GM10847 (cell line): Measurements from ENCODE around the gene MEF2B.

Experiments
- POLR2A ChIP-seq: IDR thresholded peaks from 2 replicates; pipeline ENCODE4 v1.6.1; 2011; ENCODE audit not compliant: insufficient read length; ENCODE audit errors: extremely low read depth

The MEF2B gene

DNA sequence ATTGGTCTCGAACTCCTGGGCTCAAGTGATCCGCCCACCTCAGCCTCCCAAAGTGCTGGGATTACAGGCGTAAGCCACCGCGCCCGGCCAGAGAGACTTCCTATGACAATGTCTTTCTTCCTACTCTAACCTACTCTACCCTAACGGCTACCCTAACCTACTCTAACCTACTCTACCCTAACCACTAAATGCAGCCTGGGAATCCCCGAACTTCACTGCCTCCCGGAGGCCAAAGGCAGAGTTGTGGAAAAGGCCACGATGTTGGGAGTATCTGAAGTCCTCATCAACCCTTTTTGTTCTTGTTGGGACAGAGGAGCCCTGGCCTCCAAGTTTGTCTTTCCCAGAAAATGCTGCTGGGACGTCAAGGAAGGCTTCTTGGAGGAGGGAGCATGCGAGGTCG lies 34.1 kb upstream of the MEF2B start:
- TF ChIP-seq POLR2A = no peak

DNA sequence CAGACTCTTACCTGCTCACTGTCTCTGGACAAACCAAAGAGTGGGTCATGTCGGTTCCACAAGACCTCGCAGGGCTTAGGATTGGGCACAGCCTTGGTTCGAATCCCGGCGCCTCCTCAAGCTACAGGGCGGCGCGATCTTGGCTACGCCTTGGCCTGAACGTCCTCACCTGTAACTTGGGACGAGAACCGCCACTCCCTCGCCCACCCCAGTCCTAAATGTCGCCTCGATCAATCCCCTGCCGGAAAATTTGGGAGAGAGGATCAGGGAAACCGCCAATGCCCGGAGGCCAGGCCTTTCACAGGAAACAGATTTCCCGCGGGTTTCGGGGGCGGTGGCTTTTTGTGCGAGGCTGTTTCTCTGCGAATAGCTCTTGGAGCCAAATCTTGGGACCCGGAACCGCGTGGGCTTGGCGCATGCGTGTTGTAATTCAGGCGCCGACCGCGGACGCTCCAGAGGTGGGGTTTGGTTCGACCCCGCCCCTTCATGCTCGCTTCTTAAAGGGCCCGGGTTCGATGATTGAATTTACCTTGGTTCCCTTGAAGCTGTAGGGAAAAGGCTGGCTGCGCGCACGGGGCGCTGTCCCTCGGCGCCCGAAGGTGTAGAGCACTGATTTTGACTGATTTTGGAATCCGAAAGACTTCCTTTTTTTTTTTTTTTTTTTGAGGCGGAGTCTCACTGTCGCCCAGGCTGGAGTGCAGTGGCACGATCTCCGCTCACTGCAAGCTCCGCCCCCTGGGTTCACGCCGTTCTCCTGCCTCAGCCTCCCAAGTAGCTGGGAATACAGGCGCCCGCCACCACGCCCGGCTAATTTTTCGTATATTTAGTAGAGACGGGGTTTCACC lies 33.2 kb upstream of the MEF2B start, which contains the start of gene NR2C2AP:
Gene NR2C2AP (minus strand): TSS at position 403 of the 845 bp plus-strand sequence. CDS start 354 bp downstream, at position 49.
- TF ChIP-seq POLR2A = no peak

DNA sequence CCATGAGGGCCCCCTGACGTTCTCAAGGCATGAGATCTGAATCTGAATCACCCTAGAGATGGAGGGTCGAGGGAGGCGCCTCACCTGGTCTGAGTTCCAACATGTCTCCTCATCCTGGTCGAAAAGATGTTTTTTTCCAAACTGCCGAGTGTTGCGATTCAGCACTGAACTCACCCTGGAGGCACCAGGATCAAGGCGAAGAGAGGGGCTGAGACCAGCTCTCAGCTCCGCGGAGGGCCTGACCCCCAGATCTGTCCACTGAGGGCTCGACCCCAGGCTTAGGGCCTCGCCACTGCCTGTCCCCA lies 32.6 kb upstream of the MEF2B start:
- no peak for TF ChIP-seq POLR2A

DNA sequence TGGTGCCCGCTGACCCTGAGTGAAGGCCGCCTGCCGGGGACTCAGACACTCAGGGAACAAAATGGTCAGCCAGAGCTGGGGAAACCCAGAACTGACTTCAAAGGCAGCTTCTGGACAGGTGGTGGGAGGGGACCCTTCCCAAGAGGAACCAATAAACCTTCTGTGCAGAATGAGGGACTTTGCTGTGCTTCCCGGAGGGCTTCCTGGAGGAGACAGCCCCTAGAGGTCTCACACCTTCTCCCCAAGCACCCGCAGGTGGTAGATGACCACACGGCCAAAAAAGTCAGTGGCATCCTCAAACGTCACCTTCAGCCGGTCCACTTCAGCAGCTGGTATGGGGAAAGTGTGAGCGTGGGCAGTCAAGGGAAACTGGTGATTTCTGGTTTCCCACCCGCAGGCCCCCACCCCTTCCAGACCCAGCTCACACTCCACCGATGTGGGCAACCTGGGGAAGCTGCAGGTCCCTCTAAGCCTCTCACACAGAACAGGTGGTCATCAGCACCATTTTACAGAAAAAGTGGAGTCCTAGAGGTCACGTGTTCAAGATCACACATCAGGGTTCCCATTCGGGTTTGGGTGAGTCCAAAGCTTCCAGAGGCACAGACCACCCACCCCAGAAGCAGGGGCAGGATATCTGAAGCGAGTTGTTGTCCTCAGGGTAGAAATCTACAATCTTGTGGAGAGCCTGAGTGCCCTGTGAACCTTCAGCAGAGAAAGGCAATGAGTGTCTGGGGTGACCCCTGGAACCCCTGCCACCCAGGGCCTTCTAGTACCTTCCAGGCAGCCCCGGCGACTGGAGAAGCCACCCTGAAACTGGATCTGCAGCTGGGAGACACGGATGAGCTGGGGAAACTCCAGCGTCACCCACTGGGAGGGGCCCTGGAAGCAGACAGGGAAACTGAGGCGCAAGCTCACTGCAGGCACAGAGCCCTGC lies 31.9 kb upstream of the MEF2B start:
- no peak for TF ChIP-seq POLR2A

DNA sequence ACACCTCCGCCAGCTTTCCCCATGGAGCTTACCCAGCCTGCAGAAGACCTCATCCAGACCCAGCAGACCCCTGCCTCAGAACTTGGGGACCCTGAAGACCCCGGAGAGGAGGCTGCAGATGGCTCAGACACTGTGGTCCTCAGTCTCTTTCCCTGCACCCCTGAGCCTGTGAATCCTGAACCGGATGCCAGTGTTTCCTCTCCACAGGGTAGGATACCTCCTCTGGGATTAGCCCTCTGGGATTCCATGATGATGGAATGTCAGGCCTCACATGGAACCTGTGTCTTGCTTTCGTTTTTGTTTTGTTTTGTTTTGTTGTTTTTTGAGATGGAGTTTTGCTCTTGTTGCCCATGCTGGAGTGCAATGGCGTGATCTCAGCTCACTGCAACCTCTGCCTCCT lies 23.9 kb upstream of the MEF2B start:
- TF ChIP-seq POLR2A = no peak

DNA sequence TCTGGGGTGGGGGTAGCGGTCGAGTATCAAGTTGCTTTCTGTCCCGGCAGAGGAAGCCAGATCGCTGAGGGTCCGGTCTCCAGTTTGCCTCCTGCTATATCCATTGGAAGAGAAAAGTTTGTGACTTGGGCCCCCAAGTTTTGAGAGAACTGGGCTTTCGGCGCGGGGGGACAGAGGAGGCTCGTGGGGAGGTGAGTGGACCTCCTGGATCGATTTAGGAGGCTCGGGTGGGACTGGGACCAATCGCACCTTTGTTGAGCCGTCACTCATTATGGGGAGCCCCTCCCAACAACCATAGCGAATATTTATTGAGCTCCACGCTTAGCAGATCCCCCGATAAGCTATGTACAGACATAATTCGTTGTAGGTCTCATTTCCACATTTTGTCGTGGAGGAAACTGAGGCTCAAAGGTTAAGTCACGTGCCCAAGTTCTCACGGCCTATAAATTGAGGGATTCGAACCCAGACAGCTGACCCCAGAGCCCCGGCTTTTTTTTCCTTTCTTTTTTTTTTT lies 22.9 kb upstream of the MEF2B start:
- peak; percentile 41 for TF ChIP-seq POLR2A

DNA sequence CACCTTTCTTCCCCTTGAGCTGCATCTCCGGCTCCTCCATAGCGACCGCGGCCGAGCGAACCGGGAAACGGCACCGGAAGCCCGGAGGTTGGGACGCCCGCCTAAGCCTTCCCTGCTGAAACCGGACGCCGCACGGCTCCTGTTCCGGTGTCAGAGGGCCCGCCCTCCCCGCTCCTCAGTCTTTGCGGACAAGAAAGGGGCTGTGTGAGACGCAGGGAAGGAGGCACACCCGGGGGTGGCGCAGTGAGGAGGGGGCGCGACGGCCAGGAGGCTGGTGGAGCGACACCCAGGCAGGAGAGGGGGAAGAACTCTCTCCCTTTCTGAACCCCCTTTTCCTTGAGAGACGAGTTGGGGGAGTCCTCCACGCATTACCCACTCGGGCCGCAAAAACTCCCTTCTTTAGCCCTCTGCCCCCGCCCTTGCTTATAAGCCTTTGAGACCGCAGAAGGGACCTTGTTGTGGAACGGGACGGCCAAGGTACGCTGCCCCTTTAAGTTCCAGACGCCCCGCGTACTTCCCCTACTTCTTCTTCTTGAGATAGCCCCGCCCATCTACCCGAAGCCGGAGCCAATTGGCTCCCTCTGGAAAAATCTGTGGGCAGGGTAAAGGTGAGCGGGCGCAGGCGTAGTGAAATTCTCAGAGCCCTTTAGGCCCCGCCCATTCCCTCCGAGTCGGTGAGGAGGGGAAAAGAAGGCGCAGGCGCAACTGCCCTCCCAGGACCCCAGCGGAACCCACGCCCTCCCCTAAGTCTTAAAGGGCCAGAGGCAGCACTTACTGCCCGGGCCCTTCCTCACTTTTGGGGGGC lies 22.2 kb upstream of the MEF2B start, which contains the start of the genes BORCS8 and RFXANK:
Gene BORCS8 (minus strand): TSS at position 75 of the 805 bp plus-strand sequence. CDS start 35 bp downstream, at position 40.
Gene RFXANK (plus strand): TSS at position 181 of the 805 bp plus-strand sequence. CDS start 1,689 bp downstream, outside the sequence.
- TF ChIP-seq POLR2A = peak; percentile 76

DNA sequence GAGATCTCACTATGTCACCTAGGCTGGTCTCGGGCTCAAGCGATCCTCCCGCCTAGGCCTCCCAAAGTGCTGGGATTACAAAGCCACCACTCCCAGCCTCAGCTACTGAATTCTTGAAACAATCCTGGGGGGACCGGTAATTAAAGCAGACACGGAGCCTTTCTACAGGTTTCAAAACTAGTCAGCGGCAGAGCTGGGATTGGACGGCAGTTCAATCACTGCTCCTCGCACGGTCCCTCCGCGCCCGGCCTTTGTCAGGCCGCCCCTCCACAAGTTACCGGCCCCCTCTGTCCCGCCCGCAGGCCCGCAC lies 21.7 kb upstream of the MEF2B start:
- TF ChIP-seq POLR2A = no peak

DNA sequence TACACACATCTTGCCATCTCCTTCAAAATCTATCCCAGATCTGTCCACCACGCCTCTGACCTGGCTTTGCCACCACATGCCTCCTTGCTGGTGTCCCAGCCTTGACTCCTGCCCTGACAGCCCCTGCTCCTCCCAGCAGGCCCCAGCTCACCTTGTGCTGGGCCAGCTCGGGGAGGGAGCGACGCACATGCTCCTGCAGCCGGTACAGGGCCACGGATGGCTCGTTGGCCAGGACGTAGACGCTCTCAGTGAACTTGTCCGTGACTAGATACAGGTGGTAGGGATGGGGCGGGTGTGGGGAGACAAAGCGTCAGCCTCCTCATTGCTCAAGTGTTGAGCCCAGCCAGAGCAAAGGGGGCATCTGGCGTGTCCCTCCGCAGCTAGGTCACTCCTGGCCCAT lies 16.7 kb upstream of the MEF2B start:
- no peak for TF ChIP-seq POLR2A

DNA sequence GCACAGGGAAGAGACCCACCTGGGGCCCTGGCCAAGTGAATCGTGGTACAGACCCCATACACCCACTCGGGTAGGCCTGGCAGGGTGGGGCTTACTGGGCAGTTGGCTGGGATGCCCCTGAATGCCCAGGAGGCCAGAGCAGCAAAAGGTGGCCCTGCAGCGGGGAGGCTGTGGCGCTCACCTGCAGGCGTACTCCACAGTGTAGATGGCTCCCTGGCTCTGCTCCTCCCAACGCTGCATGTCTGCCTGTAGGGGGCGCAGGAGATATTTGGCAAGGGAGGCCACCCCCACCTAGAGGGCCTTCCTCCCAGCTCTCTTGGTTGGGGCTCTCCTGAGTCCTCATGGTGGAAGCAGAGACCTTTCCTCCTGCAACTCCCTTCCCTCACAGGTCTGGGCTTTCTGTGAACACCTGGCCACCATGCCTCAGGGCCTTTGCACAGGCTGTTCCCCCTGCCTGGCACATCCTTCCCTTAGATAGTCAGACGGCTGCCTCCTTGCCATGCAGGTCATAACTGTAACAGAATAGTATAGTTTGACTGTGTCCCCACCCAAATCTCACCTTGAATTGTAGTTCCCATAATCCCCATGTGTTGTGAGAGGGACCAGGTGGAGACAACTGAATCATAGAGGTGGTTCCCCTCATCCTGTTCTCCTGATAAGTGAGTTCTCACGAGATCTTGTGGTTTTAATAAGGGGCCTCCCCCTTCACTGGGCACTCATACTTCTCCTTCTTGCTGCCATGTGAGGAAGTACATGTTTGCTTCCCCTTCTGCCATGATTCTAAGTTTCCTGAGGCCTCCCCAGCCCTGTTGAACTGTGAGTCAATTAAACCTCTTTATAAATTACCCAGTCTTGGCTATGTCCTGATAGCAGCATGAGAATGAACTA lies 16.0 kb upstream of the MEF2B start:
- TF ChIP-seq POLR2A = no peak

DNA sequence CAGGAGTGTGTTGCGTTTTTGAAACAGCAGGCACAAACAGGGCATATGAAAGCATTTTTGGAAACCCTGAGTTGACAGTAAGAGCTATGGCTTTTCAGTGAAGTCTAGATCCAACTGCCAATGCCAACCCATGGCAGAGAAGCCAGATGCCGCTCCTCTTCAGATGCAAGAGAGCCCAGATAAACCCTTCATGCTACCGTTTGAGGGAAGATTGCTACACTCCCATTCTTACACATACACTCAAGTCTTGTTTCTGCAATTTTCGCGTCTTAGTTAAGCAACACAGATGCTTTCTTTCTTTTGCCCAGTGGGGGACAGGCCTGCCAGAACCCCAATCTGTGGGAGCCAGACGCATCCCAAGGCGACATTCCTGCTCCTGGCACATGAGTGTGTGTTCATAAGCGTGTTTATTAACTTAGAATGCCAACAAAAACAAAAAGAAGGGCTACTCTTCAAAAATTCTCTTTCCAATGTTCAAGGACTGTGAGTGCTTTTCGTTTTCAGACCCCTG lies 11.5 kb upstream of the MEF2B start:
- no peak for TF ChIP-seq POLR2A

DNA sequence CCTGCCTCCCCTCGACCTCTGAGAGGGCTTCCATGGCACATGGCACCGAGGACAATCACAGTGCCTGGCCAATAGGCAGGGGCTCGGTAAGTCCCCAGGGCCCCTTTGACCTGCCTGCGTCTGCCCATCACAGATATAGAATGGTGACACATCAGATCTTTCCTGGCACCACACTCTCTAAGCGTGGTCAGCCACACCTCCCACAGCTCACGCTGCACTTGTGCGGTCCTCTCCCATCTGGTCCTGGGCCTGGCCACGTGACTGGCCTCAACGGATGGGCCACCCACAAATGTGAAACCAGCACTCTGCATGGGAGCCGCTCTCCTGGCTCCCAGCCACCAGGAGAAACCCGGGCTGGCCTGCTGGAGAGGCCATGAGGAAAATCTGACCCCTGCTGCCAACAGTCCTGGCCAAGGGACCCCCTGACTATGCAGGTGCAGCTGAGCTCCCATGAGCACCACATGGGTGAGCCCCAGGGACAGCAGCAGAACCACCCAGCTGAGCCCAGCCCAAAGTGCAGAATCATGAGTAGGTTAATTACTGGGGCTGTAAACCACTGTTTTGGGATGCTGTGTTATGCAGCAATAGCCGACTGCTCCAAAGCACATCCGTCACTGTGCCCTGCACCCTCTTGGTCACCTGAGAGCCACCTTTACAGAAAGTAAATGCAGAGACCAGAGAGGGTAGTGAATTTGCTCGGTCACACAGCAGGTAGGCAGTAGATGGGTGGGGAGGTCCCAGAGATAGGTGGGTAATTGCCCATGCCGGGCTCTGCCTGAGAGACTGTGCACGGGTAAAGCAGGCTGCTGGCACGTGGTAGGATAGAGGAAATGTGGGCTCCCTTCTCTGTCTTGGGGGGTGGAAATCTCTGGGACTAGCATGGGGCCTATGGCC lies 9.7 kb upstream of the MEF2B start:
- no peak for TF ChIP-seq POLR2A

DNA sequence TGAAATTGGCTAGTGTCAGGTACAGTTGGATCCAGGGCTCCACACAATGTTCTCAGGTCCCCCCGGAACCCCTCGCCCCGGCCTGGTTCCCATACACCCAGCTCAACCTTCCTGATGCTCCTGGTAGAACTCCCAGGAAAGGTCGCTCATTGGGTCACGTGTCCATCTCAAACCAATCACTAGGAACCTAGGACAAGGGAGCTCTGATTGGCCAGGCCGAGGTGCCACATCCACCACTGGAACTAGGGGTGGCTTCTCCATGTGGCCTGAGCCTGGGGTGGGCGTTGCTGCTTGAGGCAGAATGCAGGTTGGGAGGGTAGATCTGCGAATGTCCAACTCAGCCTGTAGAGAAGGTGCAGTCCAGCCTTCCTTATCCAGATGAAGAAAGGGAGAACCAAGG lies 6.9 kb upstream of the MEF2B start:
- no peak for TF ChIP-seq POLR2A
